Fibroblast of pulmonary artery (primary cell): ENCODE measurements around the gene IQSEC1.

Experiments
- DNase-seq: peaks from one replicate; pipeline ENCODE4 v3.0.0-alpha.2; 2010; ENCODE audit warnings: low read depth
- H3K4me3 ChIP-seq: replicated peaks from 2 replicates; pipeline ENCODE4 v1.5.1; 2011; ENCODE audit warnings: low read depth, mild to moderate bottlenecking, control low read depth, low read length, moderate library complexity
- CTCF ChIP-seq: IDR thresholded peaks from 2 replicates; pipeline ENCODE4 v1.5.1; 2011; ENCODE audit warnings: mild to moderate bottlenecking, control low read depth, low read length, inconsistent platforms; ENCODE audit errors: missing control alignments

IQSEC1 gene

GRCh38 chr3:12904951-12905315 lies 168.3 kb downstream of the IQSEC1 start:
- no peak for TF ChIP-seq CTCF
- H3K4me3 ChIP-seq: no peak overlapping the region
- no peak for DNase-seq

GRCh38 chr3:12903881-12904280 lies 169.3 kb downstream of the IQSEC1 start:
- no peak for DNase-seq
- no peak for TF ChIP-seq CTCF

GRCh38 chr3:12903000-12903800 lies 170.0 kb downstream of the IQSEC1 start:
- no peak for DNase-seq
- no peak for TF ChIP-seq CTCF
- no peak overlapping the region for H3K4me3 ChIP-seq

More at GRCh38 chr3:12903881-12904280, 169.3 kb downstream of the IQSEC1 start:
- H3K4me3 ChIP-seq: no peak overlapping the region

- DNase-seq: no peak
- H3K4me3 ChIP-seq: no peak overlapping the region
- TF ChIP-seq CTCF: no peak
These were observed 170.8 kb downstream of the IQSEC1 start for GRCh38 chr3:12902181-12902999.

GRCh38 chr3:12901623-12902045 lies 171.6 kb downstream of the IQSEC1 start:
- H3K4me3 ChIP-seq: no peak overlapping the region
- no peak for TF ChIP-seq CTCF
- no peak for DNase-seq

- no peak overlapping the region for H3K4me3 ChIP-seq
- no peak for DNase-seq
- TF ChIP-seq CTCF: no peak
These were observed 172.3 kb downstream of the IQSEC1 start for GRCh38 chr3:12900885-12901411.
